Epithelial cell of umbilical artery (primary cell): ENCODE data around the gene PCBD2. TPM values are rescaled to one million over a fixed set of nuclear protein-coding genes. Genes with fewer than 3 reads are reported as not detected.

Experiments
- total RNA-seq: library from RNA; depleted of rRNA; stranded (reverse); fragments of >200 nt; gene quantifications from 2 replicates; pipeline ENCODE4 v1.2.3, GENCODE V29; 2014

PCBD2 gene
- total RNA-seq: 3.9 and 5.8 TPM in 2 replicates

DNA sequence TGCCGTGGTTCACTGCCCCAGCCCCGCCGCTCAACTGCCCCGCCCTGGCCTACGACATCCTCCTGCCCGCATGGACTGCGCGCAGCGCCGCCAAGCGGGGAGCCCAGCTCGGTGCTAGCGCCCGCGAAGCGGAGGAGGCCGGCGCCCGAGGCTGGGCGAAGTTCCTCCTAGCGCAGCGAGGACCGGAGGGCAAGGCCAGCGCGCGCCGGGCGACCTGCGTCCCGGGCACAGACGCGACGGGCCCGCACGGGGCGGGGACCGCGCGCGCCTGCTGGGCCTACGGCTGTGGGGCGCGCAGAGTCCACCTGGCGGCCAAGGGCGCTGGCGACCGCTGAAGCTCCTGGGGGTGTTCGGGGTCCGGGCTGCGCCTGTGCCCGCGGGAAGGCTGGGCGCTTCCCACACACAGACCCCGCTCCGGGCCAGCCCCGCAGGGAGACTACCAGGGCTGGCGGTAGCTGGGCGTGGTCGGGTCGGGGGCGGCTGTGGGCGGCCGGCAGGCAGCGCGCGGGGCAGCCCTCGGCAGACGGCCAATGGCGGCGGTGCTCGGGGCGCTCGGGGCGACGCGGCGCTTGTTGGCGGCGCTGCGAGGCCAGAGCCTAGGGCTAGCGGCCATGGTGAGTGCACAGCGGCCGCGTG is at the start of gene PCBD2:
Gene PCBD2, plus strand, starts transcription at position 522 of the 636 bp plus-strand sequence. Its CDS starts 9 bp downstream, at position 531.

DNA sequence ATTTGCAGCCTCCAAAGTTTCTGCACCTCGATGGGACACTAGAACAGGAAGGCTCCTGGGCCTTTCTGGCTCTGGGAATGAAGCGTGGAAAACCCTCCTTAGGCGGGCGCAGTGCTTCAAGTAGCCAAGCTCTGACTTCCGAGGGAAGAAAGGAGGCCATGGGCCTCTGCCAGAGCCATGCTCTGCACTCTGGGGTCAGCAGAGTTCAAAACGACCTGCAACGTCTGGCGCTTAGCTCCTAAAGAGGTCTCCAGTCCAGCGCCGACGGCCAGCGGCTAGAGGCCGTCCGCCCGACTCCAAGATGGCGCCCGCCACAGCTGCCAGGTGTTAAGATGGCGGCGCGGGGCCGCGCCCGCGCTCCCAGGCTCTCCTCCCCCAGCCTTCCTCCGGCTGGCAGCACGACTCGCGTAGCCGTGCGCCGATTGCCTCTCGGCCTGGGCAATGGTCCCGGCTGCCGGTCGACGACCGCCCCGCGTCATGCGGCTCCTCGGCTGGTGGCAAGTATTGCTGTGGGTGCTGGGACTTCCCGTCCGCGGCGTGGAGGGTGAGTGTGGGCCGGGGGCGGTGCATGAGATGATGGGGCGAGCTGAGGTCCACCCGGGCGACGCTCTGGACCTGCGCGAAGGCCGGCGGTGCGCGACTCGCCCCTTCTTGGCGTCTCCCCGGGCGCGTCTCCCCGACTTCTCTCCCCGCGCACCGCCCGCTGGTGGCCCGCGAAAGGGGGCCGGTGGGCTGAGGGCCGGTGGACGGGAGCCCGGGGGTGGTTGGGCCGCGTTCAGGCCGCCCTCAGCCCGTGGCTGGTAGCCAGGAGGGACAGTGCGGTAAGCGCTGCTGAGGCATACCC is 30.7 kb upstream of the PCBD2 start, which contains the start of gene TXNDC15:
Gene TXNDC15, plus strand, starts transcription at position 385 of the 844 bp plus-strand sequence. Its CDS starts 57 bp downstream, at position 442.

DNA sequence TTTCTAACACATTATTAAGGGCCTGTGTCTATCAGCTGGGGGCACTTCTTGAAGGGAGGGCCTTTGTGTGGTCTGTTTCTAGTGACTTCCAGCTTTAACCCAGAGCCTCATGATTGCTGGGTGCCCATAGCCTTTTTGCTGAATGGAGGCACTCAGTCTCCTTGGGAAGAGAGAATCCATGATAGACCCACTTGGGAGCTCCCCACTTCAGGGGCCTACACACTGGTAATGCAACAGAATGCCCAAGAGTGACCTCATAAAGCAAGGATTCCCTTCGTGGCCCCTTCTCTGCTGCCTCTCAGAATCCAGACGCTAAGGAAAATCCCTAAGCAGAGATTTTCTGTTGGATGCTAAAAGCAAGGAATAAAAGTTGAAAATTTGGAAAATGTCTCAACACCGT is 62.7 kb downstream of the PCBD2 start, which contains the start of gene CATSPER3:
Gene CATSPER3, plus strand, starts transcription at position 301 of the 400 bp plus-strand sequence. Its CDS starts 85 bp downstream, at position 386.

Other genes starting within 250 kb of the PCBD2 start
- gene CAMLG, start 166.6 kb upstream of the PCBD2 start, total RNA-seq: 41.3 and 46.0 TPM in 2 replicates
- gene DDX46, start 146.4 kb upstream of the PCBD2 start, total RNA-seq: 21.7 and 24.7 TPM in 2 replicates
- 40.3 and 48.9 TPM in 2 replicates for gene C5orf24, start 59.2 kb upstream of the PCBD2 start, total RNA-seq
- 106 and 165 TPM in 2 replicates for gene TXNDC15, start 30.8 kb upstream of the PCBD2 start, total RNA-seq
- not detected in 2 replicates for gene CATSPER3, start 62.8 kb downstream of the PCBD2 start, total RNA-seq
- gene PITX1, start 129.1 kb downstream of the PCBD2 start, total RNA-seq: 0.15 and 0.32 TPM in 2 replicates